OCI-LY7 (cell line): ENCODE results near the gene NLGN1.

Experiments
- EZH2phosphoT487 ChIP-seq: fragments of 200-600 bp; sonication (generic); IDR thresholded peaks from 2 replicates; pipeline ENCODE4 v1.6.1; 2018; ENCODE audit warnings: low read depth, borderline replicate concordance, mild to moderate bottlenecking, mixed run types, antibody characterized with exemption, low read length, moderate library complexity, mixed read lengths
- TF ChIP-seq, protein P1 (sequence below): fragments of 200-600 bp; sonication (generic); conservative IDR thresholded peaks from 2 replicates; pipeline ENCODE4 v1.5.1; 2014; ENCODE audit warnings: mild to moderate bottlenecking, antibody characterized with exemption, low read length, moderate library complexity, mixed read lengths

DNA sequence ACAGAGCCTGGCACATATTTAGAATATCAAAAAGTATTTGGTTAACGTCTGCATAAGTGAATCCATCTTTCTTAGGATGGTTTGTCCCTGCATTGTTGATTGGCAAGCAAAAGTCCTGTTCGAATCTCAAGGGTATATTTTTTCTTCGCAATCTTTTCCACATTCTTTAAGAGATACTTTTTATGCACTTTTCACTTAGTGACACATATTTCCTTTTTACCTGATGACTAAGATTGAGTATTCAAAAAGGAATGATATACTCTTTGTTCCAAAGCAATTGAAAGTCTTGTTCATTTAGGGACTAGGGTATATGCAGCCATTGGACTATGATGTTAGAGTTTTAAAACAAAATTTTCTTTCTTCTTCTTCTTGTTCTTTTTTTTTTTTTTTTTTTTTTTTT is 349.9 kb downstream of the NLGN1 start:
- TF ChIP-seq, protein P1, sequence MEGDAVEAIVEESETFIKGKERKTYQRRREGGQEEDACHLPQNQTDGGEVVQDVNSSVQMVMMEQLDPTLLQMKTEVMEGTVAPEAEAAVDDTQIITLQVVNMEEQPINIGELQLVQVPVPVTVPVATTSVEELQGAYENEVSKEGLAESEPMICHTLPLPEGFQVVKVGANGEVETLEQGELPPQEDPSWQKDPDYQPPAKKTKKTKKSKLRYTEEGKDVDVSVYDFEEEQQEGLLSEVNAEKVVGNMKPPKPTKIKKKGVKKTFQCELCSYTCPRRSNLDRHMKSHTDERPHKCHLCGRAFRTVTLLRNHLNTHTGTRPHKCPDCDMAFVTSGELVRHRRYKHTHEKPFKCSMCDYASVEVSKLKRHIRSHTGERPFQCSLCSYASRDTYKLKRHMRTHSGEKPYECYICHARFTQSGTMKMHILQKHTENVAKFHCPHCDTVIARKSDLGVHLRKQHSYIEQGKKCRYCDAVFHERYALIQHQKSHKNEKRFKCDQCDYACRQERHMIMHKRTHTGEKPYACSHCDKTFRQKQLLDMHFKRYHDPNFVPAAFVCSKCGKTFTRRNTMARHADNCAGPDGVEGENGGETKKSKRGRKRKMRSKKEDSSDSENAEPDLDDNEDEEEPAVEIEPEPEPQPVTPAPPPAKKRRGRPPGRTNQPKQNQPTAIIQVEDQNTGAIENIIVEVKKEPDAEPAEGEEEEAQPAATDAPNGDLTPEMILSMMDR, result no peak
- no peak for TF ChIP-seq EZH2phosphoT487
